K562 (cell line): Measurements from ENCODE around the gene MAP3K12. TPM values are rescaled to one million over a fixed set of nuclear protein-coding genes. Genes with fewer than 3 reads are reported as not detected.

ENCODE experiments used
- AFF4 ChIP-seq: sonication (generic); formaldehyde crosslinking; IDR thresholded peaks from 2 replicates; pipeline ENCODE4 v1.8.0; 2023; ENCODE audit warnings: mild to moderate bottlenecking, missing genetic modification reagents
- BMI1 ChIP-seq: fragments of 150-350 bp; IDR thresholded peaks from 2 replicates; pipeline ENCODE4 v1.6.1; 2014; ENCODE audit warnings: low read length
- CHD2 ChIP-seq: IDR thresholded peaks from 2 replicates; pipeline ENCODE4 v1.6.1; 2011; ENCODE audit warnings: low read depth, low read length
- CREB5 ChIP-seq: fragments of 250-450 bp; sonication (Bioruptor Pico); IDR thresholded peaks from 2 replicates; pipeline ENCODE4 v1.5.0; 2020; ENCODE audit warnings: mild to moderate bottlenecking
- EP400 ChIP-seq: fragments of 450-650 bp; IDR thresholded peaks from 2 replicates; pipeline ENCODE4 v1.6.1; 2017; ENCODE audit warnings: antibody characterized with exemption, mild to moderate bottlenecking, moderate library complexity
- ETV1 ChIP-seq: fragments of 450-650 bp; conservative IDR thresholded peaks from 2 replicates; pipeline ENCODE4 v1.6.1; 2016; ENCODE audit warnings: missing genetic modification characterization, control low read depth, low read depth, missing compliant biosample characterization
- HDAC6 ChIP-seq: IDR thresholded peaks from 2 replicates; pipeline ENCODE4 v1.6.1; 2012; ENCODE audit warnings: low read depth, mild to moderate bottlenecking, control low read depth, inconsistent platforms, low read length, moderate library complexity
- HMG20B ChIP-seq: fragments of 250-450 bp; sonication (Bioruptor Pico); IDR thresholded peaks from 2 replicates; pipeline ENCODE4 v1.5.0; 2021; ENCODE audit warnings: mild to moderate bottlenecking
- JUNB ChIP-seq: fragments of 450-650 bp; formaldehyde crosslinking; conservative IDR thresholded peaks from 2 replicates; pipeline ENCODE4 v1.4.0; 2020; ENCODE audit warnings: mild to moderate bottlenecking
- KAT8 ChIP-seq: fragments of 450-650 bp; IDR thresholded peaks from 2 replicates; pipeline ENCODE4 v1.6.1; 2016; ENCODE audit warnings: low read depth, mild to moderate bottlenecking
- MCM5 ChIP-seq: fragments of 450-650 bp; IDR thresholded peaks from 2 replicates; pipeline ENCODE4 v1.6.1; 2016; ENCODE audit warnings: low read depth
- MCM7 ChIP-seq, 2 experiments: fragments of 450-650 bp; IDR thresholded peaks; 2 replicates each; pipeline ENCODE4 v1.6.1; 2016 to 2018
- MEF2A ChIP-seq: IDR thresholded peaks from 2 replicates; pipeline ENCODE4 v1.6.1; 2011; ENCODE audit warnings: low read depth, mild to moderate bottlenecking, low read length, moderate library complexity; ENCODE audit not compliant: control insufficient read depth
- NFE2L1 ChIP-seq: fragments of 450-650 bp; IDR thresholded peaks from 2 replicates; pipeline ENCODE4 v1.6.1; 2016; ENCODE audit warnings: missing genetic modification characterization, low read depth, mild to moderate bottlenecking, missing compliant biosample characterization, moderate library complexity, borderline replicate concordance
- NUFIP1 ChIP-seq: fragments of 450-650 bp; IDR thresholded peaks from 2 replicates; pipeline ENCODE4 v1.6.1; 2018; ENCODE audit not compliant: partially characterized antibody
- PHB2 ChIP-seq: fragments of 450-650 bp; IDR thresholded peaks from 2 replicates; pipeline ENCODE4 v1.6.1; 2017; ENCODE audit warnings: low read depth
- SMAD3 ChIP-seq: fragments of 450-650 bp; formaldehyde crosslinking; conservative IDR thresholded peaks from 2 replicates; pipeline ENCODE4 v1.4.0; 2020; ENCODE audit warnings: mild to moderate bottlenecking
- TAF1 ChIP-seq: IDR thresholded peaks from 2 replicates; pipeline ENCODE4 v1.6.1; 2011; ENCODE audit warnings: mild to moderate bottlenecking, low read length, moderate library complexity; ENCODE audit not compliant: insufficient read depth, control insufficient read depth, severe bottlenecking; ENCODE audit errors: extremely low read depth
- TBL1XR1 ChIP-seq, 2 experiments: IDR thresholded peaks; 2 replicates each; pipeline ENCODE4 v1.6.1; 2012; ENCODE audit warnings: improper control_type of control experiment in 2 of 2, low read length in 2 of 2, mild to moderate bottlenecking in 1 of 2
- U2AF1 ChIP-seq: fragments of 200-400 bp; formaldehyde crosslinking; optimal IDR thresholded peaks from 2 replicates; pipeline ENCODE3; 2017; ENCODE audit warnings: mild to moderate bottlenecking, low read depth, low read length, moderate library complexity
- XRCC3 ChIP-seq: fragments of 450-650 bp; IDR thresholded peaks from 2 replicates; pipeline ENCODE4 v1.6.1; 2017; ENCODE audit warnings: mild to moderate bottlenecking, moderate library complexity
- YBX1 ChIP-seq: fragments of 450-650 bp; IDR thresholded peaks from 2 replicates; pipeline ENCODE4 v1.7.1; 2016; ENCODE audit warnings: mild to moderate bottlenecking
- ZNF134 ChIP-seq: fragments of 250-450 bp; sonication (Bioruptor Pico); conservative IDR thresholded peaks from 2 replicates; pipeline ENCODE4 v1.4.0; 2020
- ZNF143 ChIP-seq: sonication (generic); formaldehyde crosslinking; IDR thresholded peaks from 2 replicates; pipeline ENCODE4 v1.9.0; 2022; ENCODE audit warnings: mild to moderate bottlenecking, missing genetic modification reagents
- ZNF280B ChIP-seq: fragments of 250-450 bp; sonication (Bioruptor Pico); IDR thresholded peaks from 2 replicates; pipeline ENCODE4 v1.5.1; 2021; ENCODE audit warnings: mild to moderate bottlenecking
- ZNF699 ChIP-seq: fragments of 250-450 bp; sonication (Bioruptor Pico); IDR thresholded peaks from 2 replicates; pipeline ENCODE4 v1.8.0; 2021; ENCODE audit warnings: mild to moderate bottlenecking, moderate library complexity; ENCODE audit not compliant: insufficient replicate concordance
- polyA plus RNA-seq, 8 experiments: library from polyadenylated mRNA; depleted of rRNA in 4 of 8; stranded (reverse) in 5 of 8; unstranded in 3 of 8; fragments of >200 nt; fragmentation: Nextera tagmentation in 2 of 8; fragmentation: Illumina TruSeq in 1 of 8; extraction: Ambion mirVana in 2 of 8; extraction: Trizol in 1 of 8; gene quantifications; 2 replicates each; pipeline versions ENCODE4 v1.2.1 to v1.2.3, GENCODE V29; 2011 to 2014; ENCODE audit warnings: inconsistent platforms in 1 of 8, missing spikeins in 1 of 8
- total RNA-seq, 7 experiments: library from RNA; depleted of rRNA in 6 of 7; stranded (reverse); fragments of >200 nt in 6 of 7; fragmentation: Illumina TruSeq in 2 of 7; extraction: Trizol in 2 of 7; gene quantifications; 2 replicates each; pipeline versions ENCODE4 v1.2.1 to v1.2.3, GENCODE V29; 2011 to 2021; ENCODE audit warnings: low replicate concordance in 1 of 7

MAP3K12 gene
- total and polyA plus RNA-seq, 9 of the 15 experiments (the other 6 are each of a cell fraction or from before 2014, with no cell fraction given), result 0.10 to 2.4 (median 1.6) TPM

DNA sequence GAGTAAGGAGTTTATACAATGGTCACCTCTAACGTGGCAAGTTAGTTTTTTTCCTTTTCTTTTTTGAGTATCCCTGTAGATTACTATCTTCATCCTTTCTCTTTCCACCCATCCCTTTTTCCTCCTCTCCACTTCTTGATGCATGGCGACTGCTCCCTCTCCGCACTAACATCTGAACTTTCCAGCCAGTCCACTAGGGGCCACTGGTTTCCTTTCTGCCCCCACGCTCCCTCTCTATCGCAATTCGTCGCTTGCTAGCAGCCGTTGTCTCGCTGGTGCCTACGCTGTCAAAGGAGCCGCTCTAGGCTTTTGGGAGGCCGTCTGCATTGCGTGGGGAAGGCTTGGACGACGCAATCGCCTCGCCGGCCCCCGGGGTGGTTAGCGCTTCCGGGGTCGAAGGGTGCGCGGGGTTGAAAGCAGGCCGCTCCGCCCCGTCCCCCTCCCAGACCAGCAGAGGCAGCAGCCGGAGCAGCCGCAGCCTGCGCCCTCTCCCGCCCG is 47.5 kb downstream of the MAP3K12 start, which contains the start of gene PCBP2 (continued):
- TF ChIP-seq CREB5 (CRISPR knock-in tag) (no peak), JUNB (CRISPR knock-in tag) (no peak), HMG20B (CRISPR knock-in tag) (no peak), TBL1XR1 (IDR thresholded peaks at IDR 0.05; ENCODE audit: low read length in 2 of 2) (peak; percentile 81 to 83; a peak in 3 of 4 replicates), U2AF1 (no peak), MEF2A (no peak), EP400 (peak; percentile 92), AFF4 (CRISPR knock-in tag) (no peak), NUFIP1 (no peak), KAT8 (no peak), PHB2 (no peak), TAF1 (peak; percentile 80), MCM7 (IDR thresholded peaks at IDR 0.05) (no peak), ZNF143 (CRISPR knock-in tag) (no peak), NFE2L1 (tag) (no peak), SMAD3 (peak; percentile 76), ZNF699 (no peak), XRCC3 (no peak), MCM5 (no peak), ZNF280B (CRISPR knock-in tag) (no peak), BMI1 (peak; percentile 25; the same call in 1 of the 2 replicates), YBX1 (no peak), CHD2 (no peak; the same call in 1 of the 2 replicates), ETV1 (tag) (no peak; the same call in 1 of the 2 replicates), ZNF134 (CRISPR knock-in tag) (no peak), HDAC6 (no peak)
